ENCODE measurements around the gene ADCY2.
A peak's percentile ranks its signal among the peaks of the same experiment; 100 is the strongest.

The ADCY2 gene

GRCh38 chr5:7857926-7858632 lies 462.1 kb downstream of the ADCY2 start:
- Histone ChIP-seq H3K9me3 (replicated peaks in 1 of 11) (peaks cover 13 to 19% (median 16%) of the 10 kb centered on the region in 11 experiments), H3K4me2 (peak overlapping the region in 3 of 11 experiments; percentile 25 to 51 (median 33); a peak in 6 of 22 replicates), H3K9ac (peak overlapping the region in 1 of 11 experiments; percentile 4; a peak in 2 of 22 replicates), H4K20me1 (peaks cover 0 to 9% (median 0%) of the 10 kb centered on the region in 11 experiments; a peak in 2 of 22 replicates), H3K4me3 (no peak overlapping the region), H3K27ac (peak overlapping the region in 3 of 11 experiments; percentile 24 to 37 (median 32); a peak in 1 of 22 replicates), H3K27me3 (no peaks in the 10 kb centered on the region), H3K36me3 (peaks cover 47 to 59% (median 55%) of the 10 kb centered on the region in 11 experiments), H3K4me1 (peaks cover 0 to 13% (median 0%) of the 10 kb centered on the region in 10 experiments; a peak in 7 of 20 replicates)
- no peak for TF ChIP-seq Cebpa-rat (IDR thresholded peaks at IDR 0.05)

DNA sequence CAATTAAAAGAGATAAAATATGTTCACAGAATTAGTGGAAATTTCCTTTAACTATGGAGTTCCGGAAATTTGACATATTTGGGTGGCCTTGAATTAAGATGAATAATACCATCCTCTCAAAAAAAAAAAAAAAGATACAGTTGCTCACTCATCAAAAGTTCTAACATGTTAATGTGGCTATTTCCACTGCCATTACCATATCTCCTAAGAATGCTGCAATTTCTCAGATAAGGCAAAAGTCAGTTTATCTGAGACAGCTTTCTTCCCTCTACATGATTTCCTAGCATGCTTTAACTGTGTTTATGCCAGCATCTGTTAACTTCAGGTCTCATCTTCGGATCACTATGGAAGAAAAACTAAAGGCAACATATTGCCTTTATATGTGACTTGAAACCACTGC lies 470.3 kb downstream of the ADCY2 start:
- H3K4me1 ChIP-seq, result peaks cover 22 to 44% (median 37%) of the 10 kb centered on the region in 10 experiments
- no peaks in the 10 kb centered on the region for H3K27me3 ChIP-seq
- H3K27ac ChIP-seq, result no peak overlapping the region
- H3K36me3 ChIP-seq, result peaks cover 38 to 67% (median 58%) of the 10 kb centered on the region in 11 experiments
- no peak overlapping the region for H3K9ac ChIP-seq
- peak overlapping the region in 7 of 11 experiments; percentile 3 to 82 (median 20); a peak in 7 of 22 replicates for H3K4me2 ChIP-seq
- peaks cover 10 to 34% (median 20%) of the 10 kb centered on the region in 11 experiments; a peak in 21 of 22 replicates for H4K20me1 ChIP-seq
- H3K4me3 ChIP-seq, result no peak overlapping the region
- no peak for TF ChIP-seq Cebpa-rat (IDR thresholded peaks at IDR 0.05)
- no peaks in the 10 kb centered on the region for H3K9me3 ChIP-seq (replicated peaks in 1 of 11)

- peak overlapping the region; percentile 80 to 93 (median 89) for H3K4me2 ChIP-seq
- peaks cover 28 to 67% (median 56%) of the 10 kb centered on the region in 11 experiments for H3K36me3 ChIP-seq
- TF ChIP-seq Cebpa-rat (IDR thresholded peaks at IDR 0.05), result no peak
- peaks cover 18 to 44% (median 31%) of the 10 kb centered on the region in 11 experiments; a peak in 21 of 22 replicates for H4K20me1 ChIP-seq
- no peaks in the 10 kb centered on the region for H3K27me3 ChIP-seq
- H3K4me3 ChIP-seq, result peak overlapping the region in 1 of 10 experiments; percentile 91; a peak in 4 of 20 replicates
- H3K4me1 ChIP-seq, result peaks cover 32 to 55% (median 48%) of the 10 kb centered on the region in 10 experiments
- peak overlapping the region in 2 of 11 experiments; percentile 27 to 92; a peak in 2 of 22 replicates for H3K9ac ChIP-seq
- no peaks in the 10 kb centered on the region for H3K9me3 ChIP-seq (replicated peaks in 1 of 11)
- H3K27ac ChIP-seq, result no peak overlapping the region
Measured at GRCh38 chr5:7867260-7867659, 471.3 kb downstream of the ADCY2 start.

DNA sequence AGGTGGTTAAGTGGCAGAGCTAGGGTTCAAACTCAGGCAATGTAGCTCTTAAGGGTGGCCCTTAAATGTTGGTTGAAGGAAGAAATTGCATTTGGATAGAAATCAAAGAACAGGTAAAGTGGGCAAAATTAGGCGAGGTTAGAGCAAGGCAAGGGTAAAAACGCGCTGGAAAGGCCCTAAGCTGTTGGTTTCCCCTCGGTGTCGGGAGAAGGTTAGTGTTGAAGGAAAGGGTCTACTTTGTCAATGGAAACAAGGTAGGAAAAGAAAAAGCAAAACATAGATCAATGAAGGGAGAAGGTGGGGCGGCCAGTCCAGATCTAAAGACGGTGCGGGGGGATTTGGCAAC lies 472.5 kb downstream of the ADCY2 start:
- Histone ChIP-seq H4K20me1 (peaks cover 28 to 56% (median 42%) of the 10 kb centered on the region in 11 experiments; a peak in 21 of 22 replicates), H3K9ac (peak overlapping the region; percentile 88 to 94 (median 91)), H3K4me3 (peak overlapping the region; percentile 83 to 96 (median 94)), H3K9me3 (replicated peaks in 1 of 11) (no peaks in the 10 kb centered on the region), H3K4me1 (peaks cover 43 to 66% (median 59%) of the 10 kb centered on the region in 10 experiments), H3K4me2 (peak overlapping the region; percentile 80 to 93 (median 89)), H3K27me3 (no peaks in the 10 kb centered on the region), H3K27ac (peak overlapping the region; percentile 83 to 91 (median 86)), H3K36me3 (peaks cover 16 to 67% (median 51%) of the 10 kb centered on the region in 11 experiments; a peak in 21 of 22 replicates)
- TF ChIP-seq Cebpa-rat (IDR thresholded peaks at IDR 0.05), result no peak

- Histone ChIP-seq H3K9ac (peak within 1 kb of the TSS; percentile 88 to 94 (median 91)), H3K4me3 (peak within 1 kb of the TSS; percentile 83 to 96 (median 94)), H3K27me3 (no peaks in the 10 kb centered on the region), H3K36me3 (peaks cover 16 to 67% (median 50%) of the 10 kb centered on the region in 11 experiments; a peak in 20 of 22 replicates), H3K9me3 (replicated peaks in 1 of 11) (no peaks in the 10 kb centered on the region), H3K4me1 (peaks cover 45 to 71% (median 64%) of the 10 kb centered on the region in 10 experiments), H4K20me1 (peaks cover 32 to 61% (median 47%) of the 10 kb centered on the region in 11 experiments; a peak in 21 of 22 replicates), H3K27ac (peak within 1 kb of the TSS; percentile 83 to 91 (median 86)), H3K4me2 (peak within 1 kb of the TSS; percentile 82 to 93 (median 89))
- no peak for TF ChIP-seq Cebpa-rat (IDR thresholded peaks at IDR 0.05)
Measured at GRCh38 chr5:7868773-7869473, 473.0 kb downstream of the ADCY2 start, which contains the start of the genes FASTKD3 and MTRR. Gene FASTKD3, minus strand, starts transcription at chr5:7869031. Its CDS starts 948 bp downstream, at chr5:7868083. Gene MTRR, plus strand, starts transcription at chr5:7869148. Its CDS starts 1,647 bp downstream, at chr5:7870795.

GRCh38 chr5:7869474-7870136 lies 473.7 kb downstream of the ADCY2 start:
- H3K27me3 ChIP-seq, result no peaks in the 10 kb centered on the region
- TF ChIP-seq Cebpa-rat (IDR thresholded peaks at IDR 0.05), result no peak
- H3K4me2 ChIP-seq, result peak overlapping the region; percentile 73 to 92 (median 85)
- peak overlapping the region; percentile 88 to 94 (median 91) for H3K9ac ChIP-seq
- H3K4me3 ChIP-seq, result peak overlapping the region; percentile 83 to 96 (median 94)
- no peaks in the 10 kb centered on the region for H3K9me3 ChIP-seq (replicated peaks in 1 of 11)
- H3K4me1 ChIP-seq, result peaks cover 45 to 74% (median 64%) of the 10 kb centered on the region in 10 experiments
- peaks cover 19 to 67% (median 53%) of the 10 kb centered on the region in 11 experiments; a peak in 20 of 22 replicates for H3K36me3 ChIP-seq
- H3K27ac ChIP-seq, result peak overlapping the region; percentile 83 to 91 (median 86)
- peaks cover 32 to 68% (median 54%) of the 10 kb centered on the region in 11 experiments; a peak in 21 of 22 replicates for H4K20me1 ChIP-seq

- Histone ChIP-seq H3K36me3 (peaks cover 31 to 67% (median 61%) of the 10 kb centered on the region in 11 experiments), H3K4me3 (peak overlapping the region in 2 of 10 experiments; percentile 92 to 95; a peak in 4 of 20 replicates), H3K27ac (no peak overlapping the region), H3K9me3 (replicated peaks in 1 of 11) (no peaks in the 10 kb centered on the region), H3K4me1 (peaks cover 45 to 77% (median 56%) of the 10 kb centered on the region in 10 experiments), H3K9ac (peak overlapping the region in 4 of 11 experiments; percentile 6 to 94 (median 31); a peak in 2 of 22 replicates), H4K20me1 (peaks cover 32 to 82% (median 69%) of the 10 kb centered on the region in 11 experiments; a peak in 21 of 22 replicates), H3K4me2 (peak overlapping the region; percentile 73 to 92 (median 85)), H3K27me3 (no peaks in the 10 kb centered on the region)
- no peak for TF ChIP-seq Cebpa-rat (IDR thresholded peaks at IDR 0.05)
Measured at GRCh38 chr5:7871653-7872052, 475.7 kb downstream of the ADCY2 start.
